Gastrocnemius medialis (tissue), 4 donors: ENCODE measurements around the gene IMPACT. TPM values are rescaled to one million over a fixed set of nuclear protein-coding genes. Genes with fewer than 3 reads are reported as not detected.

ENCODE experiments used
- ATAC-seq, 2 donors: fragments of 150-250 bp; one replicate each; pipeline ENCODE4 v1.9.1; 2016
- DNase-seq, 2 donors: peaks; one replicate each; pipeline ENCODE4 v3.0.0-alpha.2; 2019
- H3K27ac ChIP-seq, 4 donors: fragments of 200-600 bp; sonication (generic); 1 replicate in 1 of 4; 2 replicates in 3 of 4; pipeline ENCODE4 v1.5.1; 2016 to 2018; ENCODE audit warnings: mild to moderate bottlenecking in 2 of 4, moderate library complexity in 1 of 4
- H3K27me3 ChIP-seq, 3 donors: fragments of 200-600 bp; sonication (generic) in 2 of 3; 1 replicate in 1 of 3; 2 replicates in 2 of 3; pipeline versions ENCODE4 v1.5.1 to v1.6.0; 2016 to 2019; ENCODE audit warnings: mild to moderate bottlenecking in 1 of 3, moderate library complexity in 1 of 3
- H3K36me3 ChIP-seq, 2 donors: fragments of 200-600 bp; sonication (generic) in 1 of 2; one replicate each; pipeline ENCODE4 v1.5.1; 2017 to 2018
- H3K4me1 ChIP-seq, 2 donors: fragments of 200-600 bp; sonication (generic) in 1 of 2; one replicate each; pipeline ENCODE4 v1.5.1; 2016 to 2017; ENCODE audit warnings: mild to moderate bottlenecking in 2 of 2
- H3K4me3 ChIP-seq, 4 donors: fragments of 200-600 bp; sonication (generic) in 3 of 4; 1 replicate in 1 of 4; 2 replicates in 3 of 4; pipeline ENCODE4 v1.5.1; 2016 to 2019; ENCODE audit warnings: mild to moderate bottlenecking in 2 of 4
- H3K9me3 ChIP-seq, 3 donors: fragments of 200-600 bp; sonication (generic) in 2 of 3; 1 replicate in 1 of 3; 2 replicates in 2 of 3; pipeline ENCODE4 v1.5.1; 2016 to 2019
- POLR2A ChIP-seq, 2 donors: fragments of 450-650 bp; IDR thresholded peaks; one replicate each; pipeline ENCODE4 v1.6.1; 2017; ENCODE audit warnings: antibody characterized with exemption in 2 of 2, mild to moderate bottlenecking in 2 of 2, moderate library complexity in 2 of 2
- in situ Hi-C, 4 donors: fragments of 200-750 bp; cut with MboI; loops; one replicate each; pipeline versions ENCODE4 v1.15.0 to v1.8.0; 2017; ENCODE audit warnings: low sequenced_read_pairs in 4 of 4
- intact Hi-C: fragments of 100-400 bp; cut with DNase I; formaldehyde crosslinking; loops from one replicate; pipeline ENCODE4 v1.15.1; 2023; ENCODE audit warnings: low total_unique reads
- total RNA-seq, 4 donors: library from RNA; depleted of rRNA; stranded (reverse); fragments of >200 nt; gene quantifications; one replicate each; pipeline versions ENCODE4 v1.1.0 to v1.2.3, GENCODE V29; 2016
- TF ChIP-seq, protein P1 (sequence below), 5 experiments: fragments of 450-650 bp in 3 of 5; fragments of 200-600 bp in 2 of 5; sonication (generic) in 2 of 5; IDR thresholded peaks in 4 of 5; conservative IDR thresholded peaks in 1 of 5; 1 replicate in 4 of 5; 2 replicates in 1 of 5; pipeline ENCODE4 v1.5.1; 2016 to 2019; ENCODE audit warnings: antibody characterized with exemption in 5 of 5, mild to moderate bottlenecking in 3 of 5, moderate library complexity in 3 of 5

IMPACT gene
- total RNA-seq, 4 donors from 2014 or later: 9.1 to 18.7 (median 11.9) TPM

GRCh38 chr18:24397131-24397693 lies 29.3 kb upstream of the IMPACT start:
- H3K27me3 ChIP-seq: peaks cover 30 to 32% (median 31%) of the 10 kb centered on the region in 3 donors
- intact Hi-C loops (loop anchor here (2.0 to 10.0 kb wide), 2 partner anchors 30 to 958 kb away; partner anchors contain the start of genes IMPACT and ZNF521), in situ Hi-C loops (no loop called here)
- peak overlapping the region; percentile 64 to 79 (median 72) for H3K27ac ChIP-seq
- peaks cover 5 to 9% of the 10 kb centered on the region in 2 donors for H3K4me1 ChIP-seq
- peak; percentile 50 to 56 for DNase-seq
- no peaks in the 10 kb centered on the region for H3K36me3 ChIP-seq
- TF ChIP-seq POLR2A (IDR thresholded peaks at IDR 0.05): no peak
- TF ChIP-seq, protein P1, sequence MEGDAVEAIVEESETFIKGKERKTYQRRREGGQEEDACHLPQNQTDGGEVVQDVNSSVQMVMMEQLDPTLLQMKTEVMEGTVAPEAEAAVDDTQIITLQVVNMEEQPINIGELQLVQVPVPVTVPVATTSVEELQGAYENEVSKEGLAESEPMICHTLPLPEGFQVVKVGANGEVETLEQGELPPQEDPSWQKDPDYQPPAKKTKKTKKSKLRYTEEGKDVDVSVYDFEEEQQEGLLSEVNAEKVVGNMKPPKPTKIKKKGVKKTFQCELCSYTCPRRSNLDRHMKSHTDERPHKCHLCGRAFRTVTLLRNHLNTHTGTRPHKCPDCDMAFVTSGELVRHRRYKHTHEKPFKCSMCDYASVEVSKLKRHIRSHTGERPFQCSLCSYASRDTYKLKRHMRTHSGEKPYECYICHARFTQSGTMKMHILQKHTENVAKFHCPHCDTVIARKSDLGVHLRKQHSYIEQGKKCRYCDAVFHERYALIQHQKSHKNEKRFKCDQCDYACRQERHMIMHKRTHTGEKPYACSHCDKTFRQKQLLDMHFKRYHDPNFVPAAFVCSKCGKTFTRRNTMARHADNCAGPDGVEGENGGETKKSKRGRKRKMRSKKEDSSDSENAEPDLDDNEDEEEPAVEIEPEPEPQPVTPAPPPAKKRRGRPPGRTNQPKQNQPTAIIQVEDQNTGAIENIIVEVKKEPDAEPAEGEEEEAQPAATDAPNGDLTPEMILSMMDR (IDR thresholded peaks at IDR 0.05 in 4 of 5, conservative IDR thresholded peaks at IDR 0.05 in 1 of 5): no peak
- H3K4me3 ChIP-seq: peak overlapping the region; percentile 61 to 82 (median 67)
- ATAC-seq: peak; percentile 71 to 73
- H3K9me3 ChIP-seq: no peaks in the 10 kb centered on the region

DNA sequence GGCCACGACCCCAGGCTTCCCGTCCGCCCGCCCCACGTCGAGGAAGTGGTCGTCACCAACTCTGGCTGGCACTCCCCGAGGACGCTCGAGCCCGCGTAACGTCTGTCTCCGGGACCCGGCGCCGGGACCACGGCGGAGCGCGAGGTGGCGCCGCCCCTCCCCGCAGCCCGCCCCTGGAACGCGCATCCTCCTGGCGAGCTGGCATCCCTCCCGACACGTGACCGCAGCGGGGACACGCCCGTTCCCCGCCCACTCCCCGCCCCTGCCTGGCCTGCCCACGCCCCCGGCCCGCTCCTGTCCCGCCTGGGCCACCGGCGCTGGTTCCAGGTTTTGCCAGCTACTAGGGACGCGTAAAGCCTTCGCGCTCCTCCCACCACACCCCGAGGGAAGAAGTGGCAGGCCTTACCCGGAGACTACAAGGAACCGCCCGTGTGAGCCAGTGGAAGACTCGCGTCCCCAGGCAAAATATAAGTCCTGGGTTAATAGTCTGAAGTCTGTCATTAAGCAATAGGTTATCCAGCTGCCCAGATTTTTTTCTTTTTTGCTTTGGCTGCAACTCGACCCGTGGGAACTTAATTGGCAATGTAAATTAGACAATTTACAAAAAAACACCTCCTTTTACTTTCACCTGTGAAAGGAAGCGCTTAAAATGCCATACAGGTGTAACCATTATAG lies 28.6 kb upstream of the IMPACT start, which contains the start of gene OSBPL1A:
OSBPL1A (minus strand) TSS at position 131 of the 675 bp plus-strand sequence. CDS start 20,291 bp downstream, outside the sequence.
- intact Hi-C loops: loop anchor here (2.0 to 10.0 kb wide), 2 partner anchors 29 to 957 kb away; partner anchors contain the start of genes IMPACT and ZNF521
- Histone ChIP-seq H3K4me1 (peaks cover 5 to 9% of the 10 kb centered on the region in 2 donors), H3K4me3 (peak within 1 kb of the TSS; percentile 61 to 82 (median 67)), H3K27me3 (peaks cover 28 to 32% (median 30%) of the 10 kb centered on the region in 3 donors), H3K27ac (peak within 1 kb of the TSS; percentile 64 to 79 (median 72)), H3K36me3 (no peaks in the 10 kb centered on the region), H3K9me3 (no peaks in the 10 kb centered on the region)
- in situ Hi-C loops: no loop called here
- TF ChIP-seq, protein P1 (IDR thresholded peaks at IDR 0.05 in 4 of 5, conservative IDR thresholded peaks at IDR 0.05 in 1 of 5): no peak
- peak; percentile 28 to 67 for TF ChIP-seq POLR2A (IDR thresholded peaks at IDR 0.05)
- peak; percentile 71 to 73 for DNase-seq
- ATAC-seq: peak; percentile 69 to 83

- in situ Hi-C loops: no loop called here
- Histone ChIP-seq H3K4me3 (peak overlapping the region in 1 of 4 donors; percentile 82), H3K27ac (peak overlapping the region in 2 of 4 donors; percentile 47 to 68), H3K9me3 (no peaks in the 10 kb centered on the region), H3K36me3 (no peaks in the 10 kb centered on the region), H3K4me1 (peaks cover 5 to 9% of the 10 kb centered on the region in 2 donors), H3K27me3 (peaks cover 28 to 32% (median 30%) of the 10 kb centered on the region in 3 donors)
- DNase-seq: no peak
- TF ChIP-seq, protein P1 (IDR thresholded peaks at IDR 0.05 in 4 of 5, conservative IDR thresholded peaks at IDR 0.05 in 1 of 5): no peak
- no peak for TF ChIP-seq POLR2A (IDR thresholded peaks at IDR 0.05)
- intact Hi-C loops: loop anchor here (10.0 kb wide), 1 partner anchor 956 kb away; the partner anchor contains the start of gene ZNF521
- ATAC-seq: no peak
Observed at GRCh38 chr18:24398540-24398939, 27.9 kb upstream of the IMPACT start.

DNA sequence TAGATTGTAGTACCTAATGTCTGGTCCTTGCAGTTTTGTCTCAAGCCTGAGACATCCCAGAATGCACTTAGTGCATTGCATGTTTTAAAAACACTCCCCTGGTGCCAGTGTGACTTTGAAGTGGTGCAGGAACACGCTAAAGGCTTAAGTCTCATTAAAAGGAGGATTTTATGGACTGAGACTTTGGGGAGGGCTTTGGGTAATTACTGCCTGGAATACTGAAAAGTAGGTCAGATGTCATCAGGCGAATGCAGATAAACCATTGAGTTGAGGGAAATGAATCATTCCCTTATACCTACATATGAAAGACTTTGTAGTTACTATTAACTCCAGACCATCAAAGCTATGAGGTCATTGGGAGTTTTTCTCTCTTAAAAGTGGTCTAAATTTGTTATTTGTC lies 25.9 kb upstream of the IMPACT start:
- H3K27ac ChIP-seq: no peak overlapping the region
- peaks cover 26 to 35% (median 29%) of the 10 kb centered on the region in 3 donors for H3K27me3 ChIP-seq
- H3K36me3 ChIP-seq: no peaks in the 10 kb centered on the region
- intact Hi-C loops: no loop called here
- DNase-seq: no peak
- no peak for ATAC-seq
- in situ Hi-C loops: no loop called here
- TF ChIP-seq POLR2A (IDR thresholded peaks at IDR 0.05): no peak
- TF ChIP-seq, protein P1 (IDR thresholded peaks at IDR 0.05 in 4 of 5, conservative IDR thresholded peaks at IDR 0.05 in 1 of 5): no peak
- no peaks in the 10 kb centered on the region for H3K9me3 ChIP-seq
- H3K4me1 ChIP-seq: peaks cover 5 to 9% of the 10 kb centered on the region in 2 donors
- no peak overlapping the region for H3K4me3 ChIP-seq
